Body of pancreas (tissue), 4 donors: ENCODE measurements around the gene HLA-DOB.

Source experiments
- POLR2A ChIP-seq, 3 donors: fragments of 450-650 bp; IDR thresholded peaks; one replicate each; pipeline ENCODE4 v1.6.1; 2016; ENCODE audit warnings: antibody characterized with exemption in 3 of 3, mild to moderate bottlenecking in 2 of 3
- TF ChIP-seq, protein P1 (sequence below), 7 experiments: fragments of 450-650 bp in 4 of 7; fragments of 200-600 bp in 3 of 7; sonication (generic) in 3 of 7; IDR thresholded peaks; one replicate each; pipeline ENCODE4 v1.5.1; 2016 to 2019; ENCODE audit warnings: antibody characterized with exemption in 7 of 7

DNA sequence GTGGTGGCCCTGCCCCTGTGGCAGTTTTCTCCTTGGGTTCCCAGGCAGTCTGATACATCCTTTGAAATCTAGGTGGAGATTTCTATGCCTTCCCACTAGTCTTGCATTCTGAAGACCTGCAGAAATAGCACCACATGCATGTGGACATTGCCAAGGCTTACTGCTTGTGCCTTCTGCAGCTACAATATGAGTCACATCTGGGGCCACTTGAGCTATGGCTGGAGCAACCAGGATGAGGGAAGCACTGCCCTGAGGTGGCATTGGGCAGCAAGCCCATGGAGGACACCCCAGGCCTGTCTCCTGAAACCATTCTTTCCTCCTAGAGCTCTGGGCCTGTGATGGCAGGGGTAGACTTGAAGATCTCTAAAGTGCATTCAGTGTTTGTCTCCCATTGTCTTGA is 37.8 kb downstream of the HLA-DOB start:
- TF ChIP-seq, protein P1, sequence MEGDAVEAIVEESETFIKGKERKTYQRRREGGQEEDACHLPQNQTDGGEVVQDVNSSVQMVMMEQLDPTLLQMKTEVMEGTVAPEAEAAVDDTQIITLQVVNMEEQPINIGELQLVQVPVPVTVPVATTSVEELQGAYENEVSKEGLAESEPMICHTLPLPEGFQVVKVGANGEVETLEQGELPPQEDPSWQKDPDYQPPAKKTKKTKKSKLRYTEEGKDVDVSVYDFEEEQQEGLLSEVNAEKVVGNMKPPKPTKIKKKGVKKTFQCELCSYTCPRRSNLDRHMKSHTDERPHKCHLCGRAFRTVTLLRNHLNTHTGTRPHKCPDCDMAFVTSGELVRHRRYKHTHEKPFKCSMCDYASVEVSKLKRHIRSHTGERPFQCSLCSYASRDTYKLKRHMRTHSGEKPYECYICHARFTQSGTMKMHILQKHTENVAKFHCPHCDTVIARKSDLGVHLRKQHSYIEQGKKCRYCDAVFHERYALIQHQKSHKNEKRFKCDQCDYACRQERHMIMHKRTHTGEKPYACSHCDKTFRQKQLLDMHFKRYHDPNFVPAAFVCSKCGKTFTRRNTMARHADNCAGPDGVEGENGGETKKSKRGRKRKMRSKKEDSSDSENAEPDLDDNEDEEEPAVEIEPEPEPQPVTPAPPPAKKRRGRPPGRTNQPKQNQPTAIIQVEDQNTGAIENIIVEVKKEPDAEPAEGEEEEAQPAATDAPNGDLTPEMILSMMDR (IDR thresholded peaks at IDR 0.05) = no peak
- no peak for TF ChIP-seq POLR2A (IDR thresholded peaks at IDR 0.05)
